Measurements from ENCODE around the gene UNC79. TPM values are rescaled to one million over a fixed set of nuclear protein-coding genes. Genes with fewer than 3 reads are reported as not detected.
A peak's percentile ranks its signal among the peaks of the same experiment; 100 is the strongest.

Gene UNC79
- total RNA-seq, 1 experiment from 2014 or later: 0.07 TPM

DNA sequence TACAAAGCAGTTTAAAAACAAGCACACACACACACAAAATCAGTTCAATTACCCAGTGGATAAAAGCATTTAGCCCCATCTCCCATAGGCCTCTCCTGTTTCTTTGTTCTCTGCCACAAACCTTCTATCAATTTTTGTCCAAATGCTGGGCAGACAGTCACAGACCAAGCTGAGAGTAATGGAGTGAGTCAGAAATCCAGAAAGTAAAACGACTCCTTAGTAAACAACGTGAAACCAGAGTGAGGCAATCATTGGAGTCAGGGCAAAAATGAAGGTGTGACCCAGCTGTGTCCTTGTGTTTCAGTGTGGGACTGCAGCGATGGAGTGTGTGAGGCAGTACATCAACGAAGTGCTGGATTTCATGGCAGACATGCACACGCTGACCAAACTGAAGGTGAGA, 255.5 kb downstream of the UNC79 start:
- BruUV-seq (replicated peaks): no TSS peak
- intact Hi-C loops (cut with micrococcal nuclease; ENCODE audit: unreplicated experiment): no loop called here
- H4K20me1 ChIP-seq (ENCODE audit: insufficient read depth): no peaks in the 10 kb centered on the region
- no peaks in the 10 kb centered on the region for H3K9me2 ChIP-seq (ENCODE audit: insufficient read depth)
- H2AFZ ChIP-seq: no peak overlapping the region
- no peaks in the 10 kb centered on the region for H3K36me3 ChIP-seq (ENCODE audit: low read depth)
- DNase-seq: peak in 1 of 2 experiments; percentile 41
- ChIA-PET POLR2A (ENCODE audit: unreplicated experiment) (no interaction called here), CTCF (no interaction called here)
- TF ChIP-seq, protein P1, sequence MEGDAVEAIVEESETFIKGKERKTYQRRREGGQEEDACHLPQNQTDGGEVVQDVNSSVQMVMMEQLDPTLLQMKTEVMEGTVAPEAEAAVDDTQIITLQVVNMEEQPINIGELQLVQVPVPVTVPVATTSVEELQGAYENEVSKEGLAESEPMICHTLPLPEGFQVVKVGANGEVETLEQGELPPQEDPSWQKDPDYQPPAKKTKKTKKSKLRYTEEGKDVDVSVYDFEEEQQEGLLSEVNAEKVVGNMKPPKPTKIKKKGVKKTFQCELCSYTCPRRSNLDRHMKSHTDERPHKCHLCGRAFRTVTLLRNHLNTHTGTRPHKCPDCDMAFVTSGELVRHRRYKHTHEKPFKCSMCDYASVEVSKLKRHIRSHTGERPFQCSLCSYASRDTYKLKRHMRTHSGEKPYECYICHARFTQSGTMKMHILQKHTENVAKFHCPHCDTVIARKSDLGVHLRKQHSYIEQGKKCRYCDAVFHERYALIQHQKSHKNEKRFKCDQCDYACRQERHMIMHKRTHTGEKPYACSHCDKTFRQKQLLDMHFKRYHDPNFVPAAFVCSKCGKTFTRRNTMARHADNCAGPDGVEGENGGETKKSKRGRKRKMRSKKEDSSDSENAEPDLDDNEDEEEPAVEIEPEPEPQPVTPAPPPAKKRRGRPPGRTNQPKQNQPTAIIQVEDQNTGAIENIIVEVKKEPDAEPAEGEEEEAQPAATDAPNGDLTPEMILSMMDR (conservative IDR thresholded peaks at IDR 0.05): no peak; the same call in 1 of the 2 replicates
- TF ChIP-seq EZH2 (IDR thresholded peaks at IDR 0.05; ENCODE audit: low read depth): no peak
- H3K4me3 ChIP-seq: no peak overlapping the region
- H3K27ac ChIP-seq: no peak overlapping the region
- H3K79me2 ChIP-seq (ENCODE audit: low read depth): no peaks in the 10 kb centered on the region
- no peak overlapping the region for H3K4me2 ChIP-seq
- no peaks in the 10 kb centered on the region for H3K4me1 ChIP-seq (replicated peaks; ENCODE audit: insufficient read depth)
- peaks cover 38% of the 10 kb centered on the region for H3K27me3 ChIP-seq (ENCODE audit: insufficient read depth, low read depth)
- H3F3A ChIP-seq (ENCODE audit: insufficient read depth, low read depth): no peaks in the 10 kb centered on the region
- no peaks in the 10 kb centered on the region for H3K9me3 ChIP-seq (ENCODE audit: insufficient read depth, low read depth)

DNA sequence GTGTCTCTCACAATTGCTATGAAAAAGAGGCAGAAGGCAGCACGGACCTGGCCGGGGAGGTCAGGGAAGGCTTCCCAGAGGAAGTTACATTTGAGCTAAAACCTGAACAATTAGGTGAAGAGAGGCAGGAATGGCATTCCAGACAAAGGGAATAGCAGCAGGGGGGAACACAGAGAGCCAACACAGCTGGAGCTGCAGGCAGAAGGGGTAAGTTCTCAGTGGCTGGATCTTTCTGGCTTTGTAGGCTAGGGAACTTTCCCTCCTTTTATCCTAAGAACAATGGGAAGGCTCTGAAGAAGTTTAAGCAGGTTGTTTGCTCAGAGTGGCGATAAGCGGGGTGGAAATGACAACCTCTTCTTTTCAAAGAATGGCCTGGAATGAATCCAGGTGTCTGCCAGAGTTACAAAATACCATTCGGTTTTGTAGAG, 257.5 kb downstream of the UNC79 start:
- CTCF ChIA-PET: no interaction called here
- DNase-seq: no peak
- H3K27ac ChIP-seq: no peak overlapping the region

DNA sequence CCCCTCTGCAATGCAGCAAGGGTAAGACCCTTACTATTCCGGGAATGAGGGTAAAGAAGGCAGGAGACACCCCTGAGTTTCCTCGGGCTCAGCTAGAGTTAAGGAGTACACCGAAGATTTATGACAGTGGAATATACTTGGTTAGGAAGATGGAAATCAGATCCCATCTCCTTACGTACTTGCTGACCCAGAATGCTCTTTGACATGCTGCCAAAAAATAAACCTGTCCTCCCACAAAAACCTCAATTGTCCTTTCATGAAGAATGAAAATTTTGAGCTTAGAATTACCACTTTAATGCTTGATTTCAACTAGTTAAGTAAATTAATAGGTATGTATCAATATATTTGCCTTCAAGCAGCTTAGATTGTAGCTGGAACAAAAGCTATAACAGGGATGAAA, 258.1 kb downstream of the UNC79 start:
- Histone ChIP-seq H3K9me2 (ENCODE audit: insufficient read depth) (no peaks in the 10 kb centered on the region), H2AFZ (no peak overlapping the region), H3K9me3 (ENCODE audit: insufficient read depth, low read depth) (no peaks in the 10 kb centered on the region), H3K27me3 (ENCODE audit: insufficient read depth, low read depth) (peaks cover 43% of the 10 kb centered on the region), H3K36me3 (ENCODE audit: low read depth) (no peaks in the 10 kb centered on the region), H4K20me1 (ENCODE audit: insufficient read depth) (no peaks in the 10 kb centered on the region), H3F3A (ENCODE audit: insufficient read depth, low read depth) (no peaks in the 10 kb centered on the region), H3K79me2 (ENCODE audit: low read depth) (no peaks in the 10 kb centered on the region), H3K4me3 (no peak overlapping the region), H3K27ac (no peak overlapping the region), H3K4me1 (replicated peaks; ENCODE audit: insufficient read depth) (no peaks in the 10 kb centered on the region), H3K4me2 (no peak overlapping the region)
- POLR2A ChIA-PET (ENCODE audit: unreplicated experiment): no interaction called here
- BruUV-seq (replicated peaks): no TSS peak
- TF ChIP-seq, protein P1 (conservative IDR thresholded peaks at IDR 0.05): no peak
- no peak for TF ChIP-seq EZH2 (IDR thresholded peaks at IDR 0.05; ENCODE audit: low read depth)
- DNase-seq: no peak
- CTCF ChIA-PET: no interaction called here
- intact Hi-C loops (cut with micrococcal nuclease; ENCODE audit: unreplicated experiment): no loop called here

More for the DNA sequence above, 257.5 kb downstream of the UNC79 start:
- H3K4me1 ChIP-seq (replicated peaks; ENCODE audit: insufficient read depth): no peaks in the 10 kb centered on the region
- no peak overlapping the region for H3K4me2 ChIP-seq
- H3K4me3 ChIP-seq: no peak overlapping the region
- TF ChIP-seq EZH2 (IDR thresholded peaks at IDR 0.05; ENCODE audit: low read depth): no peak
- TF ChIP-seq, protein P1 (conservative IDR thresholded peaks at IDR 0.05): no peak
- H4K20me1 ChIP-seq (ENCODE audit: insufficient read depth): no peaks in the 10 kb centered on the region
- intact Hi-C loops (cut with micrococcal nuclease; ENCODE audit: unreplicated experiment): no loop called here
- no peaks in the 10 kb centered on the region for H3F3A ChIP-seq (ENCODE audit: insufficient read depth, low read depth)
- H3K9me3 ChIP-seq (ENCODE audit: insufficient read depth, low read depth): no peaks in the 10 kb centered on the region
- H3K27me3 ChIP-seq (ENCODE audit: insufficient read depth, low read depth): peaks cover 43% of the 10 kb centered on the region
- no peaks in the 10 kb centered on the region for H3K79me2 ChIP-seq (ENCODE audit: low read depth)
- no peaks in the 10 kb centered on the region for H3K9me2 ChIP-seq (ENCODE audit: insufficient read depth)
- no peaks in the 10 kb centered on the region for H3K36me3 ChIP-seq (ENCODE audit: low read depth)
- no TSS peak for BruUV-seq (replicated peaks)
- POLR2A ChIA-PET (ENCODE audit: unreplicated experiment): no interaction called here
- H2AFZ ChIP-seq: no peak overlapping the region

Measured in PC-9 (cell line).